ENCODE results near the gene SLC37A1. TPM values are rescaled to one million over a fixed set of nuclear protein-coding genes. Genes with fewer than 3 reads are reported as not detected.
A peak's percentile ranks its signal among the peaks of the same experiment; 100 is the strongest.

Gene SLC37A1
- total RNA-seq, 2 donors from 2014 or later: 22.7 to 47.0 TPM

DNA sequence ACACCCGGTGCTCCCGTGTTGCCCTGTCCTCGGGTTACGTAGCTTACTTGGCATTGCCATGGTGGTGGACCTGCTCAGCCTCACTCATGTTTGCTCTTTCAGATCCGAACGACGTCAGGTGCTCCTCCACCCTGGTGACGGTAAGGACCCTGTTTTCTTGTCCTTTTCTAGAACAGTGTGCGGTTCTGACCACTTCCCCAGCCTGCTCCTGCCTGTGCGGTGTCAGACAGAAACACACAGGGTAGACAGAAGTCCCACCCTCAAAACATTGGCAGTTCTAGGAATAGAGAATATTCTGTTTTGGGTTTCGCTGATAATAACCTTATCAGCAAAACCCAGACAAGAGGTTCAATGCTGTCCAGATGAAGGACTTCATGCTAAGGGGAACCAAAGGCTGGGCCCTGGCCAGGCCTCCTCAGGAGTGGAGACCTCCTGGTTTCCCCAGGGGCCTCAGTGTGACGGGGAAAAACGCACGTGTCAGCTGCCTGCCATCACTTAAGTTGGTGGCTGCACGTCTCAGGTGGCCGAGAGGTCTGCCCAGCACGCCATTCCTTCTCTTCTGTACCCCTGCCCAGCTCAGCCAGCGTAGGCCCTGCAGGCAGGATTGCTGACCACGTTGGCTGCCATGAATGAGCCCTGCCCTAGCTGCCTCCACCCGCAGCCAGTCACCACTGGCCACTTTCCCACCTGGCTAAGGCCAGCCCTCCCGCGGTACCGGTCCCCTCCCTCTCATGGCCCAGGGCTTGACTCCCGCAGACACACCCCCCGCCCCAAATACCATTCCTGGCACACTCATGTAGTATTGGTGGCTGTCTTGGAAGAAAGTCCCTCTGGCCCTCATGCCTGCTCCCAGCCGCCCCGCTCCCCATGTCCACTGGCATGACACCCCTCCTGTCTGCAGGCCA is 33.6 kb downstream of the SLC37A1 start:
- H3K27ac ChIP-seq (ENCODE audit: low read depth, low read length): no peak overlapping the region
- H3K4me3 ChIP-seq (ENCODE audit: low read length): no peak overlapping the region
- 90 to 93% methylated on average over 20 to 27 of the region's 27 CpGs for WGBS, 2 experiments (ENCODE audit: insufficient coverage in 1 of 2, insufficient read length in 1 of 2)
- peaks cover 90% of the 10 kb centered on the region for H3K36me3 Mint-ChIP-seq (ENCODE audit: low read depth)
- no peaks in the 10 kb centered on the region for H3K27me3 ChIP-seq (ENCODE audit: control insufficient read depth, insufficient read depth, low read length, poor library complexity, severe bottlenecking)
- TF ChIP-seq CTCF (conservative IDR thresholded peaks at IDR 0.05): no peak
- H3K4me1 ChIP-seq (ENCODE audit: control insufficient read depth, insufficient read depth, low read length): no peaks in the 10 kb centered on the region
- H3K27me3 Mint-ChIP-seq (ENCODE audit: insufficient read depth): no peaks in the 10 kb centered on the region
- no peak overlapping the region for H3K9ac ChIP-seq (ENCODE audit: extremely low read depth, low read length, poor library complexity, severe bottlenecking)
- peaks cover 9% of the 10 kb centered on the region for H3K36me3 ChIP-seq (ENCODE audit: control insufficient read depth, insufficient read depth, low read length)
- no peak overlapping the region for H3K27ac Mint-ChIP-seq
- no peak overlapping the region for H3K4me3 Mint-ChIP-seq
- H3K4me1 Mint-ChIP-seq: peaks cover 5% of the 10 kb centered on the region
- no peak for DNase-seq
- H3K9me3 ChIP-seq (ENCODE audit: control insufficient read depth, low read length): no peaks in the 10 kb centered on the region
- peaks cover 7% of the 10 kb centered on the region for H3K9me3 Mint-ChIP-seq

DNA sequence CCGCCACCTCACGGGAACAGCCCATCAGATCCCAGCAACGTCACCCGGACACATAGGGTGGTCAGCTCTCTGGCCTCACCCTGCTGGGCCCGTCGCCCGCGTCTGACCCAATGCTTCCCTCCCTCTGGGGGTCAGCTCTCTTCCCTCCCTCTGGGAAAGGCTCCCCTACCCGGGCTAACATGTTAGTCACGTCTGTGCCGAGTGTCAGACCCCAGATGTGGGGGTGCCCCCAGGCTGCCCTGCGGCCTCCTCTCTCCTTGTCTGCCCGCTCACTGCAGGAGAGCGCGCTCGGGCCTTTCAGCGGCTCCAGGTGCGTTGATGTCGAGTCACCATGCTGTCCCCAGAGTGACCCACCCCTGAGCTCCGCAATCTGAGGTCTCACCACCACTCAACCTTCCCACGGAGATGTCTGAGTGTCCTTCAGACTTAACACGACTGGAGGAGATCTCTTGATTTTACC is 34.3 kb downstream of the SLC37A1 start:
- no peak for TF ChIP-seq CTCF (conservative IDR thresholded peaks at IDR 0.05)
- H3K36me3 Mint-ChIP-seq (ENCODE audit: low read depth): peaks cover 85% of the 10 kb centered on the region
- H3K4me3 ChIP-seq (ENCODE audit: low read length): no peak overlapping the region
- no peak overlapping the region for H3K27ac ChIP-seq (ENCODE audit: low read depth, low read length)
- no peak overlapping the region for H3K9ac ChIP-seq (ENCODE audit: extremely low read depth, low read length, poor library complexity, severe bottlenecking)
- no peak overlapping the region for H3K27ac Mint-ChIP-seq
- H3K4me1 ChIP-seq (ENCODE audit: control insufficient read depth, insufficient read depth, low read length): no peaks in the 10 kb centered on the region
- peaks cover 9% of the 10 kb centered on the region for H3K36me3 ChIP-seq (ENCODE audit: control insufficient read depth, insufficient read depth, low read length)
- H3K4me3 Mint-ChIP-seq: no peak overlapping the region
- no peaks in the 10 kb centered on the region for H3K9me3 ChIP-seq (ENCODE audit: control insufficient read depth, low read length)
- H3K4me1 Mint-ChIP-seq: peaks cover 5% of the 10 kb centered on the region
- H3K27me3 ChIP-seq (ENCODE audit: control insufficient read depth, insufficient read depth, low read length, poor library complexity, severe bottlenecking): no peaks in the 10 kb centered on the region
- 87 to 97% methylated on average over 20 to 22 of the region's 22 CpGs for WGBS, 2 experiments (ENCODE audit: insufficient coverage in 1 of 2, insufficient read length in 1 of 2)
- DNase-seq: no peak
- H3K9me3 Mint-ChIP-seq: peaks cover 7% of the 10 kb centered on the region
- H3K27me3 Mint-ChIP-seq (ENCODE audit: insufficient read depth): no peaks in the 10 kb centered on the region

DNA sequence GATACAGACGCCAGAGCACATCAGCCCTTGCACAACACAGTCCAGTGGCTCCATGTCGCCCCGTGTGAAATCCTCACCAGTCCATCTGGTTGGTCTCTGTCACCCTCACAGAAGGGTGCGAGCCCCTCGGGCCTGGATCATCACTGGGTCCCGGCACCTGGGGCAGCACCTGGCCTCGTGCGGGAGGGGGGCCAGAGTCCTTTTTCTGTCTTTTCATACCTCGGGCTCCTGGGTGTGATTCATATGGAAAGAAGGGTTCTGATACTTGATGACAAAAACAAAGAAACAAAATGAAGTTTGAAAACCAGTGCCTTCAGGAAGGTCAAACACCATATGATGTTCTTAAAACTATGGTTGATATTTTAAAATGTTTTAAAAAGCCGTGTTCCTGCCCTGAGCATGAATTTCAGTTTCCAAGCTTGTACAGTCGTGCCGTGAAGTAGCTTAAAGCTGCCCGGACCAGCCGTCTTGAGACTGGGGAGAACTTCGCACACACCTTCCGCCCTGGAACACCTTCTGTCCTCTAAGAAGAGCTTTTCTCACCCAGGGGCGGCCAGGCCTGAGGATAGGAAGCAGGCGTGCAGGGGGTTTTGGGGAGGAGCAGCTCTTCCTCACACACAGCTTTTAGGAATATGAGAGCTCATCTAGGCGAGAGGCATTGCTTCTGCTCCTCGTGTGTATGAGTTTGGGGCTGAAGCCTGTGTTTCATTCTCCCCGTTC is 35.2 kb downstream of the SLC37A1 start:
- no peak overlapping the region for H3K4me3 ChIP-seq (ENCODE audit: low read length)

More for the DNA sequence above, 35.2 kb downstream of the SLC37A1 start:
- Histone ChIP-seq H3K27ac (ENCODE audit: low read depth, low read length) (no peak overlapping the region), H3K27me3 (ENCODE audit: control insufficient read depth, insufficient read depth, low read length, poor library complexity, severe bottlenecking) (no peaks in the 10 kb centered on the region), H3K36me3 (ENCODE audit: control insufficient read depth, insufficient read depth, low read length) (peaks cover 5% of the 10 kb centered on the region), H3K4me1 (ENCODE audit: control insufficient read depth, insufficient read depth, low read length) (no peaks in the 10 kb centered on the region), H3K9ac (ENCODE audit: extremely low read depth, low read length, poor library complexity, severe bottlenecking) (no peak overlapping the region), H3K9me3 (ENCODE audit: control insufficient read depth, low read length) (no peaks in the 10 kb centered on the region)
- Mint-ChIP-seq H3K27me3 (ENCODE audit: insufficient read depth) (no peaks in the 10 kb centered on the region), H3K36me3 (ENCODE audit: low read depth) (peaks cover 76% of the 10 kb centered on the region), H3K27ac (peak overlapping the region; percentile 49), H3K9me3 (peaks cover 7% of the 10 kb centered on the region), H3K4me3 (no peak overlapping the region), H3K4me1 (peaks cover 5% of the 10 kb centered on the region)
- 79 to 87% methylated on average over 18 to 21 of the region's 21 CpGs for WGBS, 2 experiments (ENCODE audit: insufficient coverage in 1 of 2, insufficient read length in 1 of 2)
- DNase-seq: no peak
- no peak for TF ChIP-seq CTCF (conservative IDR thresholded peaks at IDR 0.05)
